Measurements from ENCODE around the gene SLC4A2.

DNA sequence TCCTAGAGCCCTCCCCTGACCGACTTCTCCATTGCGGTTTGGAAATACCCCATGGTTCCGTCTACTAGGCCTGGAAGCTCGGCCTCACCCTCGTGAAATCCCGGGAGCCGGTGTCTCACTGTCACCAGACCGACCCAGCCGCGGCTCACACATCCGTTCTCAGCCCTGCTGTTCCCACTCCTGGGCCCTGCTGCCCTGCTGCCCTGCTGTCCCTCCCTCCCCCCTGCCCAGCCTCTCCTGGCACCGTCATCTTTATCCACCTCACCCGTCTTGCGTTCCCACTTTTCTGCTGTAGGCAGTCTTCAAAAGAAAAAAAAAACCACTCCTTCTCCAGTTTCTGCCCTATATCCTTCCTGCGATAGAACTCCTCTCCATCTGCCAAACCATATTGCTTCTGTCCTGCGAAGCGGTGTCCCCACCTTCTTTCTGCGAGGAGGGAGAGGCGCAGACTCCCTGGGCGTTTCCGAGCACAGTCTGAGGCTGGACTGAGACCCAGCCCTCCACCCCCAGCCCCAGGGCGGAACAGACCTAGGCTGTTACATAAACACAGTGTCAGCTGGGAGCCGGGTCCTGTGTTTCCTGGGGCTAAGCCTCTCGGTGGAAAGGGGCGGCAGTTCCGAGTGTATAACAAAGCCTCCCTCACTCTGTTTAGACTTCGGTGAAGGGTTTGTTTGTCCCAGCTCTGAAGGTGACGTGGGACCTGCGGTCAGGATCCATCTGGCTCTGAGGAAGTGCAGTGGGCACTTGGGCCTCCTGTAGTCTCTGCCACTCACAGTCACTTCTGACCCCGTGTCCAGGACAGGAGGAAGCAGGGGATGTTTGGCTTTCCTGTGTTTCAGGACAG lies 29.7 kb downstream of the SLC4A2 start:
- TF ChIP-seq, protein P1, sequence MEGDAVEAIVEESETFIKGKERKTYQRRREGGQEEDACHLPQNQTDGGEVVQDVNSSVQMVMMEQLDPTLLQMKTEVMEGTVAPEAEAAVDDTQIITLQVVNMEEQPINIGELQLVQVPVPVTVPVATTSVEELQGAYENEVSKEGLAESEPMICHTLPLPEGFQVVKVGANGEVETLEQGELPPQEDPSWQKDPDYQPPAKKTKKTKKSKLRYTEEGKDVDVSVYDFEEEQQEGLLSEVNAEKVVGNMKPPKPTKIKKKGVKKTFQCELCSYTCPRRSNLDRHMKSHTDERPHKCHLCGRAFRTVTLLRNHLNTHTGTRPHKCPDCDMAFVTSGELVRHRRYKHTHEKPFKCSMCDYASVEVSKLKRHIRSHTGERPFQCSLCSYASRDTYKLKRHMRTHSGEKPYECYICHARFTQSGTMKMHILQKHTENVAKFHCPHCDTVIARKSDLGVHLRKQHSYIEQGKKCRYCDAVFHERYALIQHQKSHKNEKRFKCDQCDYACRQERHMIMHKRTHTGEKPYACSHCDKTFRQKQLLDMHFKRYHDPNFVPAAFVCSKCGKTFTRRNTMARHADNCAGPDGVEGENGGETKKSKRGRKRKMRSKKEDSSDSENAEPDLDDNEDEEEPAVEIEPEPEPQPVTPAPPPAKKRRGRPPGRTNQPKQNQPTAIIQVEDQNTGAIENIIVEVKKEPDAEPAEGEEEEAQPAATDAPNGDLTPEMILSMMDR (IDR thresholded peaks at IDR 0.05; ENCODE audit: poor library complexity): no peak
- no peak for TF ChIP-seq EZH2 (IDR thresholded peaks at IDR 0.05; ENCODE audit: borderline replicate concordance)
- no peak for TF ChIP-seq EZH2phosphoT487 (IDR thresholded peaks at IDR 0.05; ENCODE audit: low read depth, severe bottlenecking, unreplicated experiment)

All from hepatocyte (in vitro differentiated cells).